GM18517 (cell line): Measurements from ENCODE around the gene MRPL28.
"Not testable (repeated sequence)": the region's sequence is repeated elsewhere in the genome, so short reads cannot be mapped to it uniquely, and the experiment has no call there.

Experiments used
- ATAC-seq: cut with Tn5 transposase; IDR thresholded peaks from one replicate; pipeline ENCODE4 v1.9.1; 2021; ENCODE audit warnings: mild to moderate bottlenecking, moderate library complexity; ENCODE audit not compliant: unreplicated experiment

Gene MRPL28

DNA sequence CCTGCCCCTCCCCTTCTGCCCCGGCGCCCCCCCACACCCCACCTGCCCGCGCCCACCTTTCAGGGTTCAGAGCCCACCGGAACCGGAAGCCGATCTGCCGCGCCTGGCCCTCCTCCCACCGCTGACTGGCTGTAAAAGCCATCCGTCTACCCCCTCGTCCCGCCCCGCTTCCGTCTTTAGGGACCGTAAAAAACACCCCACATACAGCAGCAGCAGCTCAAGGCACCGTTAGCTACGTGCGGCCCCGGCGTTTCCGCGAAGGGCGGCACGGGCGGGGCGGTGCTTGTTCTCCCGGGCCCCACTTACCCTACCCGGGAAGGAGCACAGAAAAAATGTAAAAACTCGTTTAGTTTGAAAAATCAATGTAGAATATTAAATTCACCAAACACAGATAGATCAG, at the start of gene MRPL28:
MRPL28 (minus strand) TSS at position 96 of the 400 bp plus-strand sequence. CDS start 320 bp downstream, outside the sequence.
- peak; percentile 74 for ATAC-seq

GRCh38 chr16:415170-415498, 44.8 kb upstream of the MRPL28 start:
- ATAC-seq: not testable (repeated sequence)

- no peak for ATAC-seq
These were observed 44.2 kb upstream of the MRPL28 start for GRCh38 chr16:414395-415169.

DNA sequence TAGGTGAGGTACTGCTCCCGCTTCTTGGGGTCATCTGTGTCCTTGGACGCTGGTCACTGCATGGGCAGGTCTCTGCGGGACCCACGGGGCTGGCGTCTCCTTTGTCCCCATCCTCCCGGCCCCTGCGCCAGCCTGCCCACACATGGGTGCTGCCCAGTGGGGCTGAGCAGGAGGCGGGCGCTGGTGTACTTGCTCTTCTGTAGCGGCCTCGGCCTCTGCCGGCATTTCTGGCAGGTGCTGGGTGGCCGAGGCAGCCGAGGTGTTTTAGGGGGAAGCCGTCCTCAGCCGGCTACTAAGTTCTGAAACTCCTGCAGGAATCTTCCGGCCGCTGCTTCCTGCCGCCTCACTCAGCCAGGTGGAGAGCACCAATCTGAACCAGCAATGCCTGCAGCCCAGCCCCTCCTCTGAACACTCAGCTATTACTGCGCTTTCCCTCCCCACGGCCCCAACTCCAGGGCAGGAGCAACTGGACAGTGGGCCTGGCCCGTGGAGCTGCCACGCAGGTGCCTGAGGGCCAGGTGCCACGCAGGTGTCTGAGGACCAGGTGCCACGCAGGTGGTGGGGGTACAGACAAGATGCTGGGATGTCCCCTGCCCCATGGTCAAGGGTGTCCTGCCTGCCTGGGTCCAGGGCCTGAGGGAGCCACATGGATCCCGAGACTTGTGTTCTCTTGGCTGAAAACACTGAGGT, 41.4 kb upstream of the MRPL28 start:
- no peak for ATAC-seq

GRCh38 chr16:410516-411178, 40.3 kb upstream of the MRPL28 start:
- no peak for ATAC-seq

DNA sequence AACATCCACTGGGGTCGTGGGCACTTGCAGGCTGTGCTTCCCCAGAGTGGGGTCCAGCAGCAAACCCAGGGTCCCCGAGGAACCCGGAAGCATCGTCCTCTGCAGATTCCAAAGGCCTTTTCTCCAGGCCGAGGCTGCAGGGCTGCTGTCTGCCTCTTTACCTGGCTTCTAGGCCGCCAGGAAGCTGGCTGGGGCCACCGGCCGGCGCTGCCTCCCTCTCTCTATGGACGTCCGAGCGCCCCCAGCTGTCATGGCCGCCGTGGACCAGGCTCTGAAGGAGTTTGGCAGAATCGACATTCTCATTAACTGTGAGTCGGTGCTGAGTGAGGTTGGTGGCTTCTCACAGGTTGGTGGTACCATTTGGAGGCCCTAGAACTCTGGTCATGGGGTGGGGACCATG, 36.9 kb upstream of the MRPL28 start:
- no peak for ATAC-seq

GRCh38 chr16:405548-406506, 35.5 kb upstream of the MRPL28 start:
- ATAC-seq: no peak

DNA sequence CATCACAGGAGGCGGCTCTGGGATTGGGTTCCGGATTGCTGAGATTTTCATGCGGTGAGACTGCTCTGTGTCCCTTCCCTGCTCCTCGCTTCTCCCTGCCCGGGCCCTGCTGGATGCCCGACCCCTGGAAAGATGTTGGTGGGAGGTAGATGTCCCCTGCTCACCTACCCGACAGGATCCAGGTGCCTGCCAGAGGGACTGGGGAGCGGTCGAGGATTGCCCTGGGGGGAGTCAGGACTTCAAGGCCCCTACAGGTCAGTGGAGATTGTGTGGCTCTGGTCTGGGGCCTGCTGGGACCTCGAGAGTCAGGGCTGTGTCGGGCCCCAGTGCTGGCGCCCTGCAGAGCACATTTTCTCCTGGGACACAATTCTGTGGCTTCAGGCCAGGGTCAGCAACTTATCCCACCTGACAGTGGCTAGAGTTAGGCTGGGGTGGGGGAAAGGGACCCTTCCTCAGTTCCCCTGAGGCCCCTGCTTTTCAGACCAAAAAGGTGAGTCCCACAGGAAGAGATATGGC, 34.7 kb upstream of the MRPL28 start:
- ATAC-seq: no peak

DNA sequence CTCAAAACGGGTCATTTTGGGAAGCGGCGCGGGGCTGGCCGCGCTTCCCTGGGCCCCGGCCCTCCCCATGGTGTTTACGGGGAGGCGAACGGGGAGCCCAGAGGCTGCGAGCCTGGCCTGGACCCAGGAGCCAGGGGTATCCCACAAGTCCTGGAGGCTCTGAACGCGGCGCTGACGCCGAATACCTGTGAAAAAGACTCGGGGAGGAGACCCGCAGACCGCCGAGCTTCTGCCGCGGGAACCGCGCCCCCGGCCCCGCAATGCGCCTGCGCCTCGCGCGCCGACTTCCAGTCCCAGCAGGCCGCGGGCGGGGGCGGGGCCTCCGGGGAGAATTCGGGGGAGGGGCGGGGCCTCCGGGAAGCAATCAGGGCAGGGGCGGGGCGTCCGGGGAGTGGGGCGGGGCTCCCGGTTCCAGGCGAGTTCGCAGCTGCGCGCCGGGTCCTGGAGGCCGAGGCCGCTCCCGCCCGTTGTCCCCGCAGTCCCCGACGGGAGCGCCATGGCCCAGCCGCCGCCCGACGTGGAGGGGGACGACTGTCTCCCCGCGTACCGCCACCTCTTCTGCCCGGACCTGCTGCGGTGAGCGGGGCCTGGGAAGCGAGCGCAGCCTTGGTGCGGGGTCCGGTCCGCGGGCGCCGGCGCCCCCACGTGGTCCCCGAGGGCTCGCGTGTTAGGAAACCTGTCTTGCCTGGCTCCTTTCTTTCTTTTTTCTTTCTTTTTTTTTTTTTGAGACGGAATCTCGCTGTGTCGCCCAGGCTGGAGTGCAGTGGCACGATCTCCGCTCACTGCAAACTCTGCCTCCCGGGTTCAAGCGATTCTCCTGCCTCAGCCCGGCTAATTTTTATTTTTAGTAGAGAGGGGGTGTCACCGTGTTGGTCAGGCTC, 31.4 kb upstream of the MRPL28 start, which contains the start of gene DECR2:
DECR2 (plus strand) TSS at position 418 of the 881 bp plus-strand sequence; CDS start at position 497, 79 bp downstream.
- peak; percentile 52 for ATAC-seq

DNA sequence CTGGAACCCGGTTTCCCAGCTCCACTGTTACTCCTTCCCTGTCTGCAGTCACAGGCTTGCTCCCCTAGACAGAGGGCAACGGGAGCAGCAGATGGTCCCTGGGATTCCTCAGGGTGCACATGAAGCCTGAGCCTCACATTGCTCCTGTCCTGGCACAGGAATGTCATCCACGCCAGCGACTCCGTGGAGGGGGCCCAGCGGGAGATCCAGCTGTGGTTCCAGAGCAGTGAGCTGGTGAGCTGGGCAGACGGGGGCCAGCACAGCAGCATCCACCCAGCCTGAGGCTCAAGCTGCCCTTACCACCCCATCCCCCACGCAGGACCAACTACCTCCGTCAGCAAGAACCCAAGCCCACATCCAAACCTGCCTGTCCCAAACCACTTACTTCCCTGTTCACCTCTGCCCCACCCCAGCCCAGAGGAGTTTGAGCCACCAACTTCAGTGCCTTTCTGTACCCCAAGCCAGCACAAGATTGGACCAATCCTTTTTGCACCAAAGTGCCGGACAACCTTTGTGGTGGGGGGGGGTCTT, 29.8 kb upstream of the MRPL28 start:
- ATAC-seq: no peak

GRCh38 chr16:399340-400019, 29.1 kb upstream of the MRPL28 start:
- ATAC-seq: no peak

DNA sequence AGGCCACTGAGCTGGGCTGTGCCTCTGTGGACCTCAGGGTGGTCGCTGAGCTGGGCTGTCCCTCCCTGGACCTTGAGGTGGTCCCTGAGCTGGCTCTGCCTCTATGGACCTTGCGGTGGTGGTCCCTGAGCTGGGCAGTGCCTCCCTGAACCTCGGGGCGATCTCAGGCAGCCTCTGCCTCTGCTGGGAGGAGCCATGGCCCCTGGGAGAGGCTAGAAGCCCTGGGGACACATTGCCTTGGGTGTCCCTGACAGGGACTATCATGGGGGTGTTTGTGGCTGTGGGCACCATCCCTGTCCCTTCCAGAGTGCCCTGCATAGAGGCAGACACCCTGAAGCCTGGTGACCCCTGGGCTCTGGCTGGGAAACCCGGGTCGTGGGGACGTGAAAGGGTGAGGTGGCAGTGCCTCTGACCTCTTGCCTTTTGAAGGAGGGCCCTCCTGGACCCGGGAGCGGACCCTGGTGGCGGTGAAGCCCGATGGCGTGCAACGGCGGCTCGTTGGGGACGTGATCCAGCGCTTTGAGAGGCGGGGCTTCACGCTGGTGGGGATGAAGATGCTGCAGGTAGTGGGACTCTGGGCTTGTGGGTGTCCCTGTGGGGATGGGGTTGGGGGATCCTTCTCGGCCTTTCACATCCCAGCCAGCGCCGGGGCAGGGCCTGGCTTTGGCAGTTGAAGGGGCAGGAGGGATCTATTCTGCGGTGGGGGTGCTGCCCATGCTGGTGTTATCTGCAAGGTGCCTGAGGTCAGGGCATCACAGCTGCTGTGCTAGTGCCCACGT, 28.4 kb upstream of the MRPL28 start:
- no peak for ATAC-seq

GRCh38 chr16:397736-398332, 27.5 kb upstream of the MRPL28 start:
- ATAC-seq: no peak

DNA sequence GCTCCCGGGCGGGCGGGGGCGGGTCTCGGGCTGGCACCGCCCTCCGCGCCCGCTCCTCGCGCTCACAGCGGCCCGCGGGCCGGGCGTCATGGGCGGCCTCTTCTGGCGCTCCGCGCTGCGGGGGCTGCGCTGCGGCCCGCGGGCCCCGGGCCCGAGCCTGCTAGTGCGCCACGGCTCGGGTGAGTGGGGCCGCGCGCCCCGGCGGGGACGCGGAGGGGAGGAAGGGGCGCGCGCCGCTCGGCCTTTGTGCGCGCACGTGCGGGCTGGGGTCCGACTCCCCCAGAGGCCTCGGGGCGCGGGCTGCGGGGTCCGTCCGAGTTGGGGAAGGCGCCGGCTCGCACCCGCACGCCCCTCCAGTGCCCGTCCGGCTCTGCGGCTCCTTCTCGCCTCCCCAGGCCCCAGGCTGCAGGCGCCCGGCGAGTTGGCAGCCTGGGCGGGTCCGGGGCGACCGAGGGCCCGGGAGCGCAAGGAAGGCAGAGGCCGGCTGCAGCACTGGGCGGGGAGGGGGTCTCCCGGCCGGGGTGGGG, 26.9 kb upstream of the MRPL28 start, which contains the start of gene NME4:
NME4 (plus strand) TSS at position 65 of the 527 bp plus-strand sequence; CDS start at position 89, 24 bp downstream.
- no peak for ATAC-seq

DNA sequence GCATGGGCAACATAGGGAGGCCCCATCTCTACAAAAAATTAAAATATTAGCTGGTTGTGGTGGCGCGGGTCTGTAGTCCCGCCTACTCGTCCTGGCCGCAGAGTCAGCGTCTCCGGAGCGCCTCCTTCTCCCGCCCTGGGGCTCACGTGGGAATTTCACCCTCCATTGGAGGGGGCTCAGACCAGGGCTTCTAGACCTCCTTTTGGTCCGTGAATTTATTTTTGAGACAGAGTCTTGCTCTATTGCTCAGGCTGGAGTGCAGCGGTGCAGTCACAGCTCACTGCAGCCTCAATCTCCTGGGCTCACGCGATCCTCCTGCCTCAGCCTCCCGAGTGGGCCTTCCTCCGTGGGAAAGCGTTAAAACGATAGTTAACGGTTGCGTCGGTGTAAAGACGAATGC, 26.3 kb upstream of the MRPL28 start:
- no peak for ATAC-seq

DNA sequence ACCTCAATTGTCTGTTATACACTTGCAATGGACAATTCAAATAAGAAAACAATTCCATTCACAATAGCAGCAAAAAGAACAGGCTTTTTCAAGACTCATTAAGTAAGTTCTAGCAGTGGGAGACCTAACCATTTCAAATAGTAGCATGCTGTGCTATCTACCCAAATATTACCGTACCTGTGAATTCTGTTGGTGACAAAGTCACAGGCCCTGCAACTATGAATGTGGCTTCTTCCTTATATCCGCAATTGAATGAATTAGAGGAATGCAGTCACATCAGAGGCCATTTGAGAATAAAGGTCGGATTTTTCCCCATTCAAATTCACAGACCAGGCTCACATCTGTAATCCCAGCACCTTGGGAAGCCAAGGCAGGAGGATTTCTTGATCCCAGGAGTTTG, 25.9 kb upstream of the MRPL28 start:
- ATAC-seq: no peak

DNA sequence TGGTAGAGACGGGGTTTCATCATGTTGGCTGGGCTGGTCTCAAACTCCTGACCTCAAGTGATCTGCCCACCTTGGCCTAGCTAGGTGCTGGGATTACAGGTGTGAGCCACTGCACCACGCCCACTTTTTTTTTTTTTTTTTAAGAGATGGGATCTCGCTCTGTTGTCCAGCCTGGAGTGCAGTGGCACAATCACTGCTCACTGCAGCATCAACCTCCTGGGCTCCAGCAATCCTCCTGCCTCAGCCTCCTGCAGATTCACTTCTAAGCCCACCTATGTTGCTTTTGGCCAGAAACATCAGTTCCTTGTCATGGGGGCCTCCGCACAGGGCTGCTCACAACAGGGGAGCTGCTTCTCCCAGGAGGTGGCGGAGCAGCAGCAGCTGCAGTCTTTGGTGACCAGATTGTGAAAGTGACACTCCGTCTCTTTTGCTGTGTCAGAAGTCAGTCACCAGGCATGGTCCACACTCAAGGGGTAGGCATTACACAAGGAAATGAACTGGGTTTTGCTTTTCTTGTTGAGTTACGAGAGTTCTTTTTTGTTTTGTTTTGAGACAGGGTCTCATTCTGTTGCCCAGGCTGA, 22.2 kb upstream of the MRPL28 start:
- ATAC-seq: no peak
